Neutrophil (primary cell): Measurements from ENCODE around the gene CSTF2T.

Source experiments
- H3K27ac ChIP-seq: fragments of 200-600 bp; sonication (generic); 2 replicates; pipeline ENCODE4 v1.5.1; 2016; ENCODE audit warnings: mild to moderate bottlenecking, moderate library complexity
- H3K27me3 ChIP-seq: fragments of 200-600 bp; sonication (generic); 2 replicates; pipeline ENCODE4 v1.6.0; 2016; ENCODE audit warnings: mild to moderate bottlenecking
- H3K36me3 ChIP-seq: fragments of 200-600 bp; sonication (generic); 2 replicates; pipeline ENCODE4 v1.5.1; 2017
- H3K4me1 ChIP-seq, 2 experiments: fragments of 200-600 bp in 1 of 2; sonication (generic) in 1 of 2; 1 replicate in 1 of 2; 2 replicates in 1 of 2; pipeline versions ENCODE4 v1.5.1 to v1.6.1; 2013 to 2016; ENCODE audit warnings: low read depth in 1 of 2, low read length in 1 of 2, mild to moderate bottlenecking in 1 of 2, moderate library complexity in 1 of 2; ENCODE audit not compliant: control insufficient read depth in 1 of 2, insufficient read depth in 1 of 2
- H3K4me3 ChIP-seq, 2 experiments: fragments of 200-600 bp in 1 of 2; sonication (generic) in 1 of 2; 1 replicate in 1 of 2; 2 replicates in 1 of 2; pipeline ENCODE4 v1.5.1; 2013 to 2016; ENCODE audit warnings: low read depth in 1 of 2, low read length in 1 of 2, mild to moderate bottlenecking in 1 of 2, moderate library complexity in 1 of 2
- H3K9me3 ChIP-seq: fragments of 200-600 bp; sonication (generic); 2 replicates; pipeline ENCODE4 v1.5.1; 2016
- CTCF ChIP-seq: fragments of 200-600 bp; sonication (generic); IDR thresholded peaks from 2 replicates; pipeline ENCODE4 v1.5.1; 2016; ENCODE audit warnings: antibody characterized with exemption

Gene CSTF2T

DNA sequence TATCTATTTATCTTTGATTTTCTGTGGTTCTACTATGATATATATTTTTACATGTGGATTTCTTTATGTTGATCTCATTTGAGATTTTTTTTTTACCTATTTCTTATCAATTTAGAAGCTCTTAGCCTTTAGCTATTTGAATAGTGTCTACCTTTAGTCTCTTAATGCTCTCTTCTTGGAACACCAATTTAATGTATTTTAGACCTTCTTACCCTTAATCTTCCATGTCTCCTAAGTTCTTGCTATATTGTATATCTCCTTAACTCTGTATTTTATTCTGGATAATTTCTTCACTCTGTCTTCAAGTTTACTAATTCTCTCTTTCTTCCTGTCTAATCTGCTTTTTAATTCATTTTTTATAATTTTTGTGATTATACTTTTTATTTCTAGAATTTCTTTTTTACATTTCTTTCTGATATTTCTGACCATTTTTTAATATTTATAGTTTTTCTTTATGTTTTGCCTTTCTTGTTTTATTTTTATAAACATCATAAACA, 27.3 kb downstream of the CSTF2T start:
- no peak for TF ChIP-seq CTCF

GRCh38 chr10:51669041-51669440, 30.4 kb downstream of the CSTF2T start:
- Histone ChIP-seq H3K4me3 (no peak overlapping the region), H3K4me1 (no peaks in the 10 kb centered on the region), H3K9me3 (no peaks in the 10 kb centered on the region), H3K27ac (no peak overlapping the region), H3K27me3 (no peaks in the 10 kb centered on the region), H3K36me3 (no peaks in the 10 kb centered on the region)
- TF ChIP-seq CTCF: no peak

More for the DNA sequence above, 27.3 kb downstream of the CSTF2T start:
- Histone ChIP-seq H3K27me3 (no peaks in the 10 kb centered on the region), H3K4me3 (no peak overlapping the region), H3K27ac (no peak overlapping the region), H3K9me3 (no peaks in the 10 kb centered on the region), H3K4me1 (no peaks in the 10 kb centered on the region), H3K36me3 (no peaks in the 10 kb centered on the region)

GRCh38 chr10:51668336-51668689, 31.1 kb downstream of the CSTF2T start:
- Histone ChIP-seq H3K27ac (no peak overlapping the region), H3K36me3 (no peaks in the 10 kb centered on the region), H3K27me3 (no peaks in the 10 kb centered on the region), H3K9me3 (no peaks in the 10 kb centered on the region), H3K4me1 (no peaks in the 10 kb centered on the region), H3K4me3 (no peak overlapping the region)
- TF ChIP-seq CTCF: no peak

- H3K27ac ChIP-seq: no peak overlapping the region
- no peaks in the 10 kb centered on the region for H3K9me3 ChIP-seq
- no peaks in the 10 kb centered on the region for H3K4me1 ChIP-seq
- H3K27me3 ChIP-seq: no peaks in the 10 kb centered on the region
- H3K4me3 ChIP-seq: no peak overlapping the region
- no peaks in the 10 kb centered on the region for H3K36me3 ChIP-seq
- TF ChIP-seq CTCF: no peak
These were observed 31.6 kb downstream of the CSTF2T start for GRCh38 chr10:51667678-51668335.

GRCh38 chr10:51666456-51666855, 32.9 kb downstream of the CSTF2T start:
- Histone ChIP-seq H3K27ac (no peak overlapping the region), H3K27me3 (no peaks in the 10 kb centered on the region), H3K9me3 (no peaks in the 10 kb centered on the region), H3K4me1 (no peaks in the 10 kb centered on the region), H3K4me3 (no peak overlapping the region), H3K36me3 (no peaks in the 10 kb centered on the region)
- no peak for TF ChIP-seq CTCF
